Effector memory CD8-positive, alpha-beta T cell (primary cell): ENCODE data around the gene DYSF.
"Not testable (repeated sequence)": the region's sequence is repeated elsewhere in the genome, so short reads cannot be mapped to it uniquely, and the experiment has no call there.

Experiments used
- ATAC-seq: fragments of 150-1000 bp; cut with Tn5 transposase; replicated peaks from 2 replicates; pipeline ENCODE4 v1.10.0; 2021; ENCODE audit warnings: mild to moderate bottlenecking, moderate library complexity
- DNase-seq, 3 experiments: peaks; one replicate each; pipeline ENCODE4 v3.0.0; 2021
- H3K27ac Mint-ChIP-seq, 2 donors: one replicate each; pipeline ENCODE4 v1.8.0; 2022; ENCODE audit warnings: mild to moderate bottlenecking in 2 of 2, mixed read lengths in 2 of 2, moderate library complexity in 2 of 2
- H3K27me3 Mint-ChIP-seq, 2 donors: one replicate each; pipeline ENCODE4 v1.8.0; 2022; ENCODE audit warnings: mixed read lengths in 2 of 2
- H3K36me3 Mint-ChIP-seq: one replicate; pipeline ENCODE4 v1.8.0; 2022; ENCODE audit warnings: mild to moderate bottlenecking, moderate library complexity, mixed read lengths; ENCODE audit not compliant: insufficient read depth
- H3K4me1 Mint-ChIP-seq, 2 donors: one replicate each; pipeline ENCODE4 v1.8.0; 2022; ENCODE audit warnings: low read depth in 2 of 2, mixed read lengths in 2 of 2
- H3K4me3 Mint-ChIP-seq, 2 donors: one replicate each; pipeline ENCODE4 v1.8.0; 2022; ENCODE audit warnings: mild to moderate bottlenecking in 2 of 2, mixed read lengths in 2 of 2, moderate library complexity in 2 of 2
- H3K9me3 Mint-ChIP-seq, 2 donors: one replicate each; pipeline ENCODE4 v1.8.0; 2022; ENCODE audit warnings: mixed read lengths in 2 of 2
- total RNA-seq, 9 experiments: gene quantifications; one replicate each; lab custom pipeline; 2026; lab: John Stamatoyannopoulos, UW

DYSF gene
- 0.12 to 8.7 (median 1.9) reads per million in 9 experiments for total RNA-seq

- peaks cover 30 to 32% of the 10 kb centered on the region in 2 donors for H3K4me1 Mint-ChIP-seq
- H3K9me3 Mint-ChIP-seq: no peaks in the 10 kb centered on the region
- H3K36me3 Mint-ChIP-seq: no peaks in the 10 kb centered on the region
- H3K4me3 Mint-ChIP-seq: peak within 1 kb of the TSS; percentile 75
- H3K27me3 Mint-ChIP-seq: peaks cover 26 to 57% of the 10 kb centered on the region in 2 donors
- H3K27ac Mint-ChIP-seq: peak within 1 kb of the TSS in 1 of 2 donors; percentile 35
- peak; percentile 26 for ATAC-seq
- DNase-seq: no peak
Observed at GRCh38 chr2:71453404-71454220, at the start of gene DYSF. DYSF (plus strand) TSS chr2:71453561.

GRCh38 chr2:71409611-71410010, 43.8 kb upstream of the DYSF start:
- DNase-seq (no peak), ATAC-seq (no peak)
- Mint-ChIP-seq H3K27ac (peak overlapping the region; percentile 38 to 49), H3K4me1 (peaks cover 0 to 1% of the 10 kb centered on the region in 2 donors), H3K9me3 (no peaks in the 10 kb centered on the region), H3K27me3 (no peaks in the 10 kb centered on the region), H3K36me3 (peaks cover 26% of the 10 kb centered on the region), H3K4me3 (no peak overlapping the region)

GRCh38 chr2:71410696-71411095, 42.7 kb upstream of the DYSF start:
- Mint-ChIP-seq H3K4me1 (peaks cover 0 to 1% of the 10 kb centered on the region in 2 donors), H3K36me3 (peaks cover 21% of the 10 kb centered on the region), H3K27ac (no peak overlapping the region), H3K9me3 (no peaks in the 10 kb centered on the region), H3K27me3 (no peaks in the 10 kb centered on the region), H3K4me3 (no peak overlapping the region)
- DNase-seq (no peak), ATAC-seq (no peak)

GRCh38 chr2:71416866-71417265, 36.5 kb upstream of the DYSF start:
- H3K9me3 Mint-ChIP-seq, H3K36me3 Mint-ChIP-seq, H3K27me3 Mint-ChIP-seq, H3K4me1 Mint-ChIP-seq, ATAC-seq: not testable (repeated sequence)
- H3K27ac Mint-ChIP-seq: peak overlapping the region; percentile 94
- peak overlapping the region; percentile 84 to 86 for H3K4me3 Mint-ChIP-seq
- peak; percentile 10 to 17 (median 17) for DNase-seq

GRCh38 chr2:71417300-71418202, 35.8 kb upstream of the DYSF start:
- H3K9me3 Mint-ChIP-seq: no peaks in the 10 kb centered on the region
- peaks cover 5 to 6% of the 10 kb centered on the region in 2 donors for H3K4me1 Mint-ChIP-seq
- H3K4me3 Mint-ChIP-seq: peak overlapping the region; percentile 84 to 86
- ATAC-seq (peak; percentile 51), DNase-seq (no peak)
- H3K36me3 Mint-ChIP-seq: peaks cover 3% of the 10 kb centered on the region
- H3K27me3 Mint-ChIP-seq: no peaks in the 10 kb centered on the region
- peak overlapping the region; percentile 94 for H3K27ac Mint-ChIP-seq

GRCh38 chr2:71419145-71419544, 34.2 kb upstream of the DYSF start:
- Mint-ChIP-seq H3K4me1 (peaks cover 8 to 9% of the 10 kb centered on the region in 2 donors), H3K36me3 (peaks cover 18% of the 10 kb centered on the region), H3K27me3 (no peaks in the 10 kb centered on the region), H3K27ac (no peak overlapping the region), H3K9me3 (no peaks in the 10 kb centered on the region), H3K4me3 (no peak overlapping the region)
- DNase-seq: no peak
- no peak for ATAC-seq

- Mint-ChIP-seq H3K4me3 (no peak overlapping the region), H3K27ac (no peak overlapping the region), H3K27me3 (no peaks in the 10 kb centered on the region), H3K4me1 (peaks cover 8 to 9% of the 10 kb centered on the region in 2 donors), H3K36me3 (peaks cover 21% of the 10 kb centered on the region), H3K9me3 (no peaks in the 10 kb centered on the region)
- ATAC-seq: no peak
- no peak for DNase-seq
Observed at GRCh38 chr2:71419976-71420375, 33.4 kb upstream of the DYSF start.

- ATAC-seq: no peak
- Mint-ChIP-seq H3K4me1 (peaks cover 4 to 5% of the 10 kb centered on the region in 2 donors), H3K36me3 (peaks cover 44% of the 10 kb centered on the region), H3K9me3 (no peaks in the 10 kb centered on the region), H3K27ac (peak overlapping the region in 1 of 2 donors; percentile 52), H3K4me3 (no peak overlapping the region), H3K27me3 (no peaks in the 10 kb centered on the region)
- no peak for DNase-seq
Observed at GRCh38 chr2:71422786-71423185, 30.6 kb upstream of the DYSF start.

GRCh38 chr2:71423817-71424420, 29.4 kb upstream of the DYSF start:
- H3K9me3 Mint-ChIP-seq: no peaks in the 10 kb centered on the region
- DNase-seq: no peak
- no peak overlapping the region for H3K4me3 Mint-ChIP-seq
- ATAC-seq: no peak
- peaks cover 4 to 5% of the 10 kb centered on the region in 2 donors for H3K4me1 Mint-ChIP-seq
- peak overlapping the region in 1 of 2 donors; percentile 52 for H3K27ac Mint-ChIP-seq
- no peaks in the 10 kb centered on the region for H3K27me3 Mint-ChIP-seq
- H3K36me3 Mint-ChIP-seq: peaks cover 47% of the 10 kb centered on the region

- Mint-ChIP-seq H3K4me3 (no peak overlapping the region), H3K9me3 (no peaks in the 10 kb centered on the region), H3K4me1 (peaks cover 4 to 5% of the 10 kb centered on the region in 2 donors), H3K27ac (peak overlapping the region in 1 of 2 donors; percentile 42), H3K27me3 (no peaks in the 10 kb centered on the region), H3K36me3 (peaks cover 65% of the 10 kb centered on the region)
- DNase-seq (no peak), ATAC-seq (no peak)
Observed at GRCh38 chr2:71426721-71427120, 26.6 kb upstream of the DYSF start.

- H3K36me3 Mint-ChIP-seq: peaks cover 69% of the 10 kb centered on the region
Observed at GRCh38 chr2:71428472-71429383, 24.6 kb upstream of the DYSF start.

GRCh38 chr2:71445142-71445541, 8.2 kb upstream of the DYSF start:
- not testable (repeated sequence) for H3K9me3 Mint-ChIP-seq, H3K27ac Mint-ChIP-seq, H3K4me3 Mint-ChIP-seq, H3K36me3 Mint-ChIP-seq, H3K27me3 Mint-ChIP-seq, ATAC-seq, DNase-seq
- peaks cover 18 to 19% of the 10 kb centered on the region in 2 donors for H3K4me1 Mint-ChIP-seq

More at GRCh38 chr2:71428472-71429383, 24.6 kb upstream of the DYSF start:
- Mint-ChIP-seq H3K27ac (peak overlapping the region in 1 of 2 donors; percentile 69), H3K9me3 (no peaks in the 10 kb centered on the region), H3K4me3 (no peak overlapping the region), H3K4me1 (no peaks in the 10 kb centered on the region), H3K27me3 (no peaks in the 10 kb centered on the region)
- ATAC-seq (no peak), DNase-seq (no peak)
